ENCODE data around the gene ASB18.

DNA sequence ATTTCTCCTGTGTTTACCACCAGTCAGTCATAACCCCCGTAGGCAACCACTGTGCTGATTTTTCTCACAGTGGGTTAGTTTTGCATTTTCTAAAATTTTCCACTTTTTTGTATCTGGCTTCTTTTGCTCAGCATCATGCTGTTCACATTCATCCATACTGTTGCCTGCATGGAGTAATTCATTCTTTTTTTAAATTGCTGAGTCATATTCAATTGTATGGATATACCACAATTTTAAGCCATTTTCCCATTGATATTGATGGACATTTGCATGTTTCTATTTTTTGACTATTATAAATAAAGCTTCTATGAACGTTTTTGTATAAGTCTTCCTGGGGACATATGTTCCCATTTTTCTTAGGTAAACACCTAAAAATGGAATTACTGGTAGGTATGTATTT lies 40.5 kb downstream of the ASB18 start:
- TF ChIP-seq CTCF (IDR thresholded peaks at IDR 0.05; ENCODE audit: low read depth, low read length) (no peak), EZH2phosphoT487 (IDR thresholded peaks at IDR 0.05; ENCODE audit: low read depth) (no peak)

Measured in OCI-LY3 (cell line).